ENCODE data around the gene SEMA4B.
"Not testable (repeated sequence)": the region's sequence is repeated elsewhere in the genome, so short reads cannot be mapped to it uniquely, and the experiment has no call there.

Gene SEMA4B

DNA sequence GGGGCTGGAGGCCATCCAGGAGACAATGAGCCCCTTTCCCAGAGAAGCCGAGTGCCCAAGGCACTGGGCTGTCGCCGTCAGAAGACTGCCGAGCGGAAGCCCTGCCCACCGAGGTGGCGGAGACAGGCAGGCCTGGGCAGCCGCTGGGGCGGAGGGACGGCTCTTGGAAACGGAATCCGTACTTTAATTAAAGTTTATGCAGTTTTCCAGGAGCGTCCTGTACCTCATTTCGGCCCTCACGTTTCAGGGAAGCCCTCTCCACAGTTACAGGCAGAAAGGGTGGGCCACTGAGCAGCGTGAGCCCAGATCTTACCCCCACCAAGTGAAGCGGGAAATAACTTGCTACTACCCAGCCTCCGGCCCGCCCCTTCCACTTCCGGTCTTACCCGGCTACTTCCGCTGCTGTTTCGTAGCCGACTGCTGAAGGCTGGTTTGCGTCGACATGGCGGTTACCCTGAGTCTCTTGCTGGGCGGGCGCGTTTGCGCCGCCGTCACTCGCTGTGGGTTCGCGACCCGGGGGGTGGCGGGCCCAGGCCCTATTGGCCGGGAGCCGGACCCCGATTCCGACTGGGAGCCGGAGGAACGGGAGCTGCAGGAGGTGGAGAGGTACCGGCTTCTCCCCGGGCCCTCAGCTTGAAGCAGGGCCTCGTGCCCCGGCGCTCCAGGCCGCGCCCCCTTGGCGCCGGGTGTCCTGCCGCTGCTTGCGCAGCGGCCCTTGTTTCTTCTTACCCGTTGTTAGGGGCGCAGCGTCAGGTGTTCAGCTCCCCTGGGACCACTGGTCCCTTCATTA is 64.3 kb downstream of the SEMA4B start, which contains the start of gene NGRN:
TSS of gene NGRN (plus strand) at position 402 of the 790 bp plus-strand sequence. CDS start at position 443, 41 bp downstream.
- DNase-seq = peak; percentile 89

DNA sequence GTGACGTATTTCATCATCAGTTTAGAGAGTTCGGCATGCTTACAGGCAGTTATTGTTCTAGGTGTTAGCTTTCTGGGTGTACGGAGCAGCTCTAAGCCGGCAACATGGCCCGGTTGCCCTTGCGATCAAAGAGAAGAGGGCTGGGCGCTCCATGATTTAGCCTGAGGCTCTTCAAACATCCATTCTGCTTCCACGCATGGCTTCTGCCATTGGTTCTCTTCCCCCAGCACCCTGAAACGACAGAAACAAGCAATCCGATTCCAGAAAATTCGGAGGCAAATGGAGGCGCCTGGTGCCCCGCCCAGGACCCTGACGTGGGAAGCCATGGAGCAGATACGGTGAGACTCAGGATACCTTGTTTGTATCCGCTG is 64.9 kb downstream of the SEMA4B start:
- DNase-seq = no peak

DNA sequence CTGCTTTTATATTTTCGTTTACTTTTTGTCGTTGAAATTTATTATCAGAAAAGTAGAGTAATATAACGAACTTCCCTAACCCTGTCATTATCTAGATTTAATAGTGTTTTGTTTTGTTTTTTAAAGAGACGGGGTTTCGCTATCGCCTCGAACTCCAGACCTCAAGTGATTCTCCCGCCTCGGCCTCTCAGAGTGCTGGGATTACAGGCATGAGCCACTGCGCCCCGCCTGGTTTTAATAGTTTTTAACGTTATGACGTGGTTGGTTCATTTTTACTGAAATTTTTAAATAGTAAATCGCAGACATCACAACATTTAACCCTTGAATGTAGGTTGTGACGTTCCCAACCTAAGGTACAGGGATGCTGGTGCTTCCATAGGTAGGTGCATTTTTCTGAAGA is 65.4 kb downstream of the SEMA4B start:
- DNase-seq = no peak

DNA sequence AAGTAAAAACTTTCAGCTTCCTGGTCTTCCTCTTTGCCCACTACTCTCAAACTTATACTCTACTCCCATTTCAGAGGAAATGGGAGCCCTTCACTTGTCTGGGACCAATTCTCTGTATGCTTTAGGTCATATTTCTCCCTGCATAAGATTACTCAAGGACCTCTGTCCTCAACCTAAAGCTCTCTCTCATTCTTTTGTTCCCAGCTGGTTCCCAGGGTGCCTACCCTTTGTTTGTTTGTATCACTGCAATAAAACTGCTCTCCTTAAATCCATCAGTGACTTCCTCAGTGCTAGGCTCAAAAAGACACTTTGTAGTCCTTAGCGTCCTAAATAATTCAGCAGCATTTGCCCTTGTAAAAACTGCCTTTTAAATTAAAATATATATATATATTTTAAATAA is 67.3 kb downstream of the SEMA4B start:
- no peak for DNase-seq

DNA sequence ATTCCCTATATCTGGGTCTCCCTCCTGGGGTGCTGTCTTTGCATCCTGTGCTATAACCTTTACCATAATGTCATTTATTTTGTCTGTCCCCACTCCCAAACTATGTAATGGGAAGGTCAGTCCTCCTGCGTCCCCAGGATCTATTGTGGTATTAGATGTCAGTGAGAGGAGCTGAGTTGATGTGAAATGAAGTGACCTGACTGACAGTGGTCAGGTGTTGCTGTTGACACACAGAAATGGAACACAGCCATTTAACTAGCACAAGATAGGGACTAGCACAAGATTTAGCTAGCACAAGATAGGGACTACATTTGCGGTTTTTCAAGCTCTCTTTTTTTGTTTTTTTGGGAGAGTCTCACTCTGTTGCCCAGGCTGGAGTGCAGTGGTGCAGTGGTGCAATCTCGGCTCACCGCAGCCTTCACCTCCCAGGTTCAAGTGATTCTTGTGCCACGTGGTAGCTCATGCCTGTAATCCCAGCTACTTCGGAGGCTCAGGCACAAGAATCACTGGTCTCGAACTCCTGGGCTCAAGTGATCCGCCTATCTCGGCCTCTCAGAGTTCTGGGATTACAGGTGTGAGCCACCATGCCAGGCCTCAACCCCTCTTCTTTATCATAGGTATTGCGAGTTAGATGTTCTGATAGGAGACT is 69.5 kb downstream of the SEMA4B start:
- no peak for DNase-seq

DNA sequence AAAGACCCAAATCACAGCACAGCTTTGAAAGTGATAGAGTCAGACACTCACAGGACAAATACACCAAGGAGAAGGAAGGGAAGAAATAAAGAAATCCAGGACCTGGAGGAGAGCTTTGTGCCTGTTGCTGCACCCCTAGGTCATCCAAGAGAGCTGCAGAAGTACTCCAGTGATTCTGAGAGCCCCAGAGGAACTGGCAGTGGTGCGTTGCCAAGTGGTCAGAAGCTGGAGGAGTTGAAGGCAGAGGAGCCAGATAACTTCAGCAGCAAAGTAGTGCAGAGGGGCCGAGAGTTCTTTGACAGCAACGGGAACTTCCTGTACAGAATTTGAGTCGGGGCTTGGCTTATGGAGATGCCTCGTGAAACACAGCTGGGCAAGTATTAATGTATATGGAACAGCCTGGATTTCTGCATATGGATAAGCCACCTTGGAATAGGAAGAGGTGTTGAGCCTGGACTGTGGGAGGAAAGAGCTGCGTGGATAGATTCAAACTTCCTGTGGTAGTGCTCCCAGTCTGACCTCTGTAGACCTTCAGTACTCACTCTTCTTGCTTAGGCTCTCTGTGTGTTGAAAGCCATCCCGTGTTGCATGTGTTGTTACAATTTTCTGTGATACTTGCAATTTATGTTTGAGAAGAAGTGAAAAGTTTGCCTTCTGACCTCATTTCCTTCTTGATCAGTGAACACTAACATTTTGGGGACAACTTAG is 70.5 kb downstream of the SEMA4B start:
- DNase-seq = no peak

DNA sequence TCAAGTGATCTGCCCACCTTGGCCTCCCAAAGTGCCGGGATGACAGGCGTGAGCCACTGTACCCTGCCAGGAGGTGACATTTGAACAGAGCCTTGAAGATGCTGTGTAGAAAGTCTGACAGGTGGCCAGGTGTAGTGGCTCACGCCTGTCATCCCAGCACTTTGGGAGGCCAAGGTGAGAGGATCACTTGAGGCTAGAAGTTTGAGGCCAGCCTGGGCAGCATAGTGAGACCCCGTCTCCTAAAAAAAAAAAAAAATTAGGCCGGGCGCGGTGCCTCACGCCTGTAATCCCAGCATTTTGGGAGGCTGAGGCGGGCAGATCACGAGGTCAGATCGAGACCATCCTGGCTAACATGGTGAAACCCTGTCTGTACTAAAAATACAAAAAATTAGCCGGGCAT is 77.3 kb downstream of the SEMA4B start:
- not testable (repeated sequence) for DNase-seq

Measured in islet precursor cell (in vitro differentiated cells).